GM18951 (cell line): Measurements from ENCODE around the gene IRF2BP2.

Experiments
- POLR2A ChIP-seq: IDR thresholded peaks from 4 replicates; pipeline ENCODE4 v1.6.1; 2011; ENCODE audit warnings: mild to moderate bottlenecking; ENCODE audit not compliant: insufficient read length, insufficient read depth; ENCODE audit errors: extremely low read depth
- in situ Hi-C: fragments of 300-500 bp; cut with MboI; formaldehyde crosslinking; loops from one replicate; pipeline ENCODE4 v1.12.0; 2022; ENCODE audit warnings: low sequenced_read_pairs, mixed read lengths, inconsistent platforms; ENCODE audit not compliant: unreplicated experiment

The IRF2BP2 gene

DNA sequence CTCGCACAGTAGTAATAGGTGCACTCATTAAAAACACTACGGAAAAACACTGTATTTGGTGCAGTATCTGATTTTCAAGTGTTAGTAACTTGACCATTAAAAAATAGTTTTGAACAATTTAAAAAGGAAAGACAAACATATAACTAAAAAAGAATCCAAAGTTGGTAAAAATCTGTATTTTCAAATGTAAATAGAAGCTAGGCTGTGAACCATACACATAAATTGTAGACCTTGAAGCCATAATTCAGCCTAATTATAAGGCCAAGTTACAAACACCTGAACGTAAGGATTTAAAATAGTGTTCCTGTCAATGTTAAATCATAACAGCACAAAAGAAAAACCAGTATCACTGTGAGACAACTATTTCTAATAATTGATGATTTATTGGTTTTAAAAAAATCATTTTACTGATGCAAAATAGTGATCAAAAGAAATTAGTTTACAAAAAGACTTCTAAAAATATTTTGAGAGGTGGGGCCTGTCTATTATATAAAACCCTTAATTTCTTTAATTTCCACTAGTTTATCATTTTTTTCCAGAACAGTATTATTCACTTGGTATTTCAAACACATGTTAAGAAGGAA is 4.5 kb downstream of the IRF2BP2 start:
- in situ Hi-C loops: no loop called here
- TF ChIP-seq POLR2A: no peak

- in situ Hi-C loops: no loop called here
- TF ChIP-seq POLR2A: no peak
These were observed 5.2 kb downstream of the IRF2BP2 start for GRCh38 chr1:234604495-234605398.

DNA sequence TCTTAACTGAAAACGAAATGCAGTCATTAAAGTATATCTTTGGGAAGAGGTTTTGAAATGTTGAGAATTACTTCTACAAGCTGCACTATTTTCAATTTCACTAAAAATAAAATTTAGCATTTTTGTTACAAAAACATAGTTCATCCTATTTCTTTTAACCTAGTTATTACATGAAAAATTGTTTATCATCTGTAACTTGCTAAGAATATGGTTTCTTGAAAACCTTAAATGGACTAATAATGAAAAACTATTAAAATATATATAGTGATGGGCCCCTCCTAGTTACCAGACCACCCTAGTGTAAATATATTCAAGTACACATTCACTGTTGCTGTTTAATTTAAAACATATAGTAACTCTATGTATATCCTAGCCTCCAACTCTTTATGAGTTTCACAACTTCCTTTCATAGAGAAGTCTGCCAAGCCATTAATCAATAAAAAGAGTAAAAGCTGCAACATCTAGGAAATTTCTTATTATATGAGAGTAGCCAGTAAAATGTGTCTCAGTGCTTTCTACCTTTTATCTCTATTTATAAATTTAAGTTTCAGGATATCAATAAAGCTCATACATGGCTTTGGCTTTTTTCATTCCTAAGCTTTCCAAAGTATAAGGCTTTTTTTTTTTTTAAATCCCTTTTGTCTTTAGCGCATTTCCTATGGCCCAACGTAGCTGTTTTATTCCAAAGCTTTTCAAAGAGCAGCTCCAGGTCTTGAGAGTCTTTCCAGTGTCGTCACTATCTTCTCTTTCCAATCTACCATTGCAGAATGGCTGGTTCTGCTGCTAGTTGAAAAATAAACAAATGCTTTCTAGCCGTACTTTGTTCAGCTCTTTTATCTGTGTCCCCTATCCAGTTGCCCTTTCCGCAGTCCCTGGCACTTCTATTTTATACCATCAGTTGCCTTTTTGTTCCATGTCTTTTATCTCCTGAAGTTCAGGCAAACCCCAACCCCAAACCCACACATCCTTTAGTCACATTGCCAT is 6.5 kb downstream of the IRF2BP2 start:
- in situ Hi-C loops: no loop called here
- no peak for TF ChIP-seq POLR2A

DNA sequence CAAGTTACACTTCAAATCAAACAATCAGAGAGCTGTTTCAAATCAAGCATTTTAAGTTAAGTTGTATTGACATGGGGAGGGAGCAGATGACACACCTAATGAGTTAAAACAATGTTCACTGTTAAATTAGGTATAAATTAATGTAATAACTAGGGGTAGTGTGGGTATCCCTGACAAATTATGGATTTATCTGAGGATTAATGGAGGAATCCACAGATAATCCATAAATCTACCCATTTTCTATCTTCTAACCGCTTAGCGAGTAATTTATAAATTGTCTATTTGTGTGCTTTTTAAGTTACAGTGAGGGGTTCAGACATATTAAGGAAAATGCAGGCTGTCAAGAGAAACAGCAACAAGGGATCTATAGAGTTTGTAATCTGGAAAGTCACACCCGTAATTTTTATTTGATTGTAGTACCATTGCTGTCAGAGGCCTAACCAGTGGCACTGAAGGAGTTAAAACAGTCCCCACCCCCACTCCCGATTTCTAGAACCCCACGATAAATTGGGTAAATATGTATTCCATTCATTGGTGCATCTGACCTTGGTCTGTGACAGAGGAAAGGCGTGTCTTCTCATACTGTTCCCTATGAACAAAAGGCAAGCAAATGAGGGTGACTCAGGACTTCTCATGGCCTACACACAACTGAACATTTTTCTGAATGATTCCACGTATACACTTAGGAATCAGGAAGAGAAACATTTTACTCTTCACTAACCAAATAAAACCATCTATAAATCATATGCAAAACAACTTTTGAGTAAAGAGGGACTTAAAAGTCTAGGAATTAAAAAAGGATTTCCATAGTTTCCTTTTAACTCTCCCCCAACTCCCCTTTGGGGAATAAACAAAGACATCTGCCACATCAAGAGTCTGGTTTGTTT is 7.4 kb downstream of the IRF2BP2 start:
- TF ChIP-seq POLR2A: no peak
- in situ Hi-C loops: no loop called here

DNA sequence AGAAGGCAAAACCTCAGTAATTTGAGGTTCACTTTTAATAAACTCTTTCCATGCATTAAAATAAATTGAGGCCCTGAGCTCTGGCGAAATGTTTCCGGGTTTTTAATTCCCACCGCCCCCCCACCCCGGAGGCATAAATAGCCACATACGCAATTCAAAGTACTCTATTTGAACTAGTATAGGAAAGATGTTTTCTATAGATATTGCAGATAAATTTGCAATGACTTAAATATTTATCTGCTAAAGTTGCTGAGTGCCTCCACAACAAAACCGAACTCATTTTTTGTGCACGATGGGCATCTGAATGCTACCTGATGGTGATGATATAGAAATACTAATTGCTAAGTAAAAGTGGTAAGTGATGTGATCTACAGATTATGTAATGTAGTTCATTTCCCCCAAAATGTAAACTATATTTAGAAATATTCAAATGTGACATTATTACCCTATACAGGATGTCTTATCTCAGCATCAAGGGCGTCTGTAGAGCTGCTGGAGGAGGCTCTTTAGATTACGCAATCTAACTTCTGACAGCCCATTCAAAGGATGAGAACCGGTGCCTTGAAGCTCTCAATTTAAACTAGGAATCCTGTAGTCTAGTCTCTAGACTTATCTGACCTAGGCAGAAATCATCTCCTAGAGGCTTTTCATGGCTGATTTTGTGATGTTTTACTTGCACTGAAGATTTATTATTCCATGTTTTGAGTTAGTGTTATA is 8.5 kb downstream of the IRF2BP2 start:
- TF ChIP-seq POLR2A: no peak
- in situ Hi-C loops: no loop called here

- no peak for TF ChIP-seq POLR2A
- in situ Hi-C loops: no loop called here
These were observed 9.3 kb downstream of the IRF2BP2 start for GRCh38 chr1:234600418-234601281.

- in situ Hi-C loops: loop anchor here (5.0 to 25.0 kb wide), 2 partner anchors 98 to 487 kb away; no protein-coding TSS in a partner anchor
- peak; percentile 66 for TF ChIP-seq POLR2A
These were observed 10.2 kb downstream of the IRF2BP2 start for GRCh38 chr1:234599617-234600417.

- no peak for TF ChIP-seq POLR2A
- in situ Hi-C loops: loop anchor here (5.0 to 25.0 kb wide), 2 partner anchors 97 to 488 kb away; no protein-coding TSS in a partner anchor
These were observed 10.9 kb downstream of the IRF2BP2 start for GRCh38 chr1:234598974-234599616.

DNA sequence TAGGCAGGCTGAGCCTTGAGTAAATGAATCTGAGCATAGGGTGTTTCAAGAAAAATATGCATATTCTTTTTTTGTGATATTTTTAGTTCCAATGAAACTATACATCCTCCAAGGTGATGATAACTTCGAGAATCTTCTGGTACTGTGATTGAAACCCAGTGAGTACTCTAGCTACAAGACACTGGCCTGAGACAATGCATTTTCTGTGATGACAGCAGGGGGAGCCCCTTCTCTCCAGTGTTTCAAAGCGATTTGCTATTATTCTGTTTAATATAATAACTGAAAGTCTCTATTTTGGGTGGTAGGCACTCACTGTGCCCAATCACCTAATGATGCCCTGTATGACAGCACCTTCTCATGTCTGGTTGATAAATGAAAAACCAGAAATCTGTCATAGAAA is 12.1 kb downstream of the IRF2BP2 start:
- in situ Hi-C loops: loop anchor here (5.0 to 25.0 kb wide), 2 partner anchors 96 to 489 kb away; no protein-coding TSS in a partner anchor
- no peak for TF ChIP-seq POLR2A
